Measurements from ENCODE around the gene GCGR. TPM values are rescaled to one million over a fixed set of nuclear protein-coding genes. Genes with fewer than 3 reads are reported as not detected.

Gene GCGR
- total and polyA plus RNA-seq, 2 experiments from 2014 or later, result 0.17 to 0.23 TPM

GRCh38 chr17:81843713-81844326, 39.9 kb downstream of the GCGR start:
- no peak overlapping the region for H3K4me3 ChIP-seq
- H3F3A ChIP-seq (replicated peaks; ENCODE audit: low read depth), result peaks cover 8% of the 10 kb centered on the region; the same call in 1 of the 2 replicates
- H3K9me2 ChIP-seq (ENCODE audit: insufficient read depth), result no peaks in the 10 kb centered on the region
- no peak overlapping the region for H3K27ac ChIP-seq (ENCODE audit: low read depth)
- Mint-ChIP-seq H3K36me3 (ENCODE audit: low read depth) (peaks cover 34% of the 10 kb centered on the region), H3K27ac (no peak overlapping the region), H3K27me3 (ENCODE audit: insufficient read depth, low read depth, poor library complexity) (no peaks in the 10 kb centered on the region), H3K4me3 (no peak overlapping the region), H3K4me1 (peaks cover 1% of the 10 kb centered on the region; the same call in 1 of the 3 replicates), H3K9me3 (no peaks in the 10 kb centered on the region)
- H3K79me2 ChIP-seq (replicated peaks; ENCODE audit: insufficient read depth), result no peaks in the 10 kb centered on the region
- no peak overlapping the region for H2AFZ ChIP-seq
- ATAC-seq (no peak), DNase-seq (ENCODE audit: low spot score) (no peak)
- no peak overlapping the region for H3K4me2 ChIP-seq
- no peaks in the 10 kb centered on the region for H3K4me1 ChIP-seq (ENCODE audit: insufficient read depth)
- H4K20me1 ChIP-seq (replicated peaks; ENCODE audit: insufficient read depth), result peaks cover 6% of the 10 kb centered on the region; the same call in 1 of the 2 replicates
- H3K36me3 ChIP-seq (ENCODE audit: insufficient read depth), result peaks cover 7% of the 10 kb centered on the region; the same call in 1 of the 2 replicates
- H3K27me3 ChIP-seq (ENCODE audit: insufficient read depth), result no peaks in the 10 kb centered on the region
- TF ChIP-seq EZH2 (IDR thresholded peaks at IDR 0.05; ENCODE audit: low read depth, unreplicated experiment) (no peak), JUNB (IDR thresholded peaks at IDR 0.05; ENCODE audit: unreplicated experiment) (no peak)

GRCh38 chr17:81844327-81844851, 40.4 kb downstream of the GCGR start:
- peaks cover 7% of the 10 kb centered on the region; the same call in 1 of the 2 replicates for H3K36me3 ChIP-seq (ENCODE audit: insufficient read depth)
- Mint-ChIP-seq H3K4me3 (no peak overlapping the region), H3K27ac (no peak overlapping the region), H3K27me3 (ENCODE audit: insufficient read depth, low read depth, poor library complexity) (peaks cover 2% of the 10 kb centered on the region), H3K36me3 (ENCODE audit: low read depth) (peaks cover 34% of the 10 kb centered on the region), H3K4me1 (no peaks in the 10 kb centered on the region; the same call in 2 of the 3 replicates), H3K9me3 (no peaks in the 10 kb centered on the region)
- ATAC-seq, result no peak
- H3K27ac ChIP-seq (ENCODE audit: low read depth), result no peak overlapping the region
- no peak for DNase-seq (ENCODE audit: low spot score)
- H3F3A ChIP-seq (replicated peaks; ENCODE audit: low read depth), result peaks cover 8% of the 10 kb centered on the region; the same call in 1 of the 2 replicates
- H3K4me3 ChIP-seq, result no peak overlapping the region
- peaks cover 6% of the 10 kb centered on the region; the same call in 1 of the 2 replicates for H4K20me1 ChIP-seq (replicated peaks; ENCODE audit: insufficient read depth)
- no peaks in the 10 kb centered on the region for H3K4me1 ChIP-seq (ENCODE audit: insufficient read depth)
- H2AFZ ChIP-seq, result no peak overlapping the region
- H3K79me2 ChIP-seq (replicated peaks; ENCODE audit: insufficient read depth), result no peaks in the 10 kb centered on the region
- H3K27me3 ChIP-seq (ENCODE audit: insufficient read depth), result no peaks in the 10 kb centered on the region
- no peaks in the 10 kb centered on the region for H3K9me2 ChIP-seq (ENCODE audit: insufficient read depth)
- H3K4me2 ChIP-seq, result no peak overlapping the region
- no peak for TF ChIP-seq POLR2AphosphoS5 (IDR thresholded peaks at IDR 0.05; ENCODE audit: low read depth)
- TF ChIP-seq STAT1 (IDR thresholded peaks at IDR 0.05; ENCODE audit: unreplicated experiment), result no peak
- no peak for TF ChIP-seq ETS1 (IDR thresholded peaks at IDR 0.05)
- no peak for TF ChIP-seq NANOG (IDR thresholded peaks at IDR 0.05; ENCODE audit: borderline replicate concordance)
- no peak for TF ChIP-seq REST (IDR thresholded peaks at IDR 0.05; ENCODE audit: unreplicated experiment)
- no peak for TF ChIP-seq ZNF462 (CRISPR knock-in tag; IDR thresholded peaks at IDR 0.05)
- no peak for TF ChIP-seq JUNB (IDR thresholded peaks at IDR 0.05; ENCODE audit: unreplicated experiment)
- no peak for TF ChIP-seq EZH2 (IDR thresholded peaks at IDR 0.05; ENCODE audit: low read depth, unreplicated experiment)

Measured in GM23338 (cell line).